Left lung (tissue), 10 donors: ENCODE results near the gene MYO18B. TPM values are rescaled to one million over a fixed set of nuclear protein-coding genes. Genes with fewer than 3 reads are reported as not detected.
A peak's percentile ranks its signal among the peaks of the same experiment; 100 is the strongest.

Source experiments
- ATAC-seq: fragments of 200-7000 bp; cut with Tn5 transposase; one replicate; pipeline ENCODE4 v1.9.1; 2020; ENCODE audit warnings: moderate library complexity
- DNase-seq, 4 donors: peaks; one replicate each; pipeline ENCODE4 v3.0.0-alpha.2; 2013 to 2020
- H3K27ac ChIP-seq, 2 donors: fragments of 200-600 bp; sonication (generic) in 1 of 2; one replicate each; pipeline versions ENCODE4 v1.5.0 to v1.8.0; 2020 to 2021
- H3K27me3 ChIP-seq, 2 donors: fragments of 200-600 bp; sonication (generic) in 1 of 2; one replicate each; pipeline versions ENCODE4 v1.5.0 to v1.8.0; 2020 to 2021
- H3K36me3 ChIP-seq, 2 donors: fragments of 200-600 bp; sonication (generic) in 1 of 2; one replicate each; pipeline versions ENCODE4 v1.5.0 to v1.8.0; 2020 to 2021
- H3K4me1 ChIP-seq, 2 donors: fragments of 200-600 bp; one replicate each; pipeline ENCODE4 v1.8.0; 2021
- H3K4me3 ChIP-seq, 2 donors: fragments of 200-600 bp; sonication (generic) in 1 of 2; one replicate each; pipeline versions ENCODE4 v1.5.0 to v1.8.0; 2020 to 2021; ENCODE audit warnings: mild to moderate bottlenecking in 1 of 2
- H3K9me3 ChIP-seq, 2 donors: fragments of 200-600 bp; sonication (generic) in 1 of 2; one replicate each; pipeline versions ENCODE4 v1.5.0 to v1.8.0; 2020 to 2021
- intact Hi-C, 2 donors: fragments of 100-400 bp; cut with DNase I; formaldehyde crosslinking; loops; one replicate each; pipeline versions ENCODE4 v1.11.2 to v1.14.2; 2022
- polyA plus RNA-seq, 6 donors: library from polyadenylated mRNA; unstranded; fragments of 120-200 nt; gene quantifications; one replicate each; pipeline ENCODE4 v1.2.1, GENCODE V29; 2013; ENCODE audit not compliant: insufficient read length in 6 of 6
- total RNA-seq, 2 donors: library from RNA; stranded (reverse); fragmentation: NEBNext Ultra II Directional; extraction: Animal tissue kit (Norgen Biotek cat#: 25700); gene quantifications; one replicate each; pipeline ENCODE4 v1.2.1, GENCODE V29; 2021
- TF ChIP-seq, protein P1 (sequence below), 2 donors: fragments of 200-600 bp; sonication (generic) in 1 of 2; IDR thresholded peaks; one replicate each; pipeline versions ENCODE4 v1.5.0 to v1.8.0; 2021; ENCODE audit warnings: antibody characterized with exemption in 2 of 2
- donor health status: DM: no; HTN: yes; CAD: no.
- donor health status: DM: no; HTN: no; CAD: no.

MYO18B gene
- total and polyA plus RNA-seq, 8 donors, result 0.06 to 0.37 (median 0.15) TPM

DNA sequence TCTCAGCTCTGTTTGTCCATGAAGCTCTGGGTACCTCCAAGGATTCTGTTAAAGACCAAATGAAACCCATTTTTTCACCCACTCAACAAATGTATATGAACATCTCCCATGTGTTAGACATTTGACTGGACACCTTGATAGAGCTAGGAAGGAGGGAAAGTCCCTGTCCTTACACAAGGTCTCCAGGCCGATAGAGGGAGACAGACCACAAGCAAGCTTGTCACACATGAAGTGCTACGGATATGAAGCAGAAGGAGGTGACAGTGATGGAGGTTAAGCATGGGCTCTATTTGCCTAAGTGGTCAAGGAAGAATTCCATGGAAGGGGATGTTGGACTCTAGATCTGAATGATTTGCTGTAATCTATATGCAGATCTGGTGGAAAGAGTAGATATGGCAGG lies 138.5 kb downstream of the MYO18B start:
- DNase-seq (no peak), ATAC-seq (no peak)
- H3K4me3 ChIP-seq, result no peak overlapping the region
- H3K27me3 ChIP-seq, result peaks cover 0 to 38% of the 10 kb centered on the region in 2 donors
- TF ChIP-seq, protein P1, sequence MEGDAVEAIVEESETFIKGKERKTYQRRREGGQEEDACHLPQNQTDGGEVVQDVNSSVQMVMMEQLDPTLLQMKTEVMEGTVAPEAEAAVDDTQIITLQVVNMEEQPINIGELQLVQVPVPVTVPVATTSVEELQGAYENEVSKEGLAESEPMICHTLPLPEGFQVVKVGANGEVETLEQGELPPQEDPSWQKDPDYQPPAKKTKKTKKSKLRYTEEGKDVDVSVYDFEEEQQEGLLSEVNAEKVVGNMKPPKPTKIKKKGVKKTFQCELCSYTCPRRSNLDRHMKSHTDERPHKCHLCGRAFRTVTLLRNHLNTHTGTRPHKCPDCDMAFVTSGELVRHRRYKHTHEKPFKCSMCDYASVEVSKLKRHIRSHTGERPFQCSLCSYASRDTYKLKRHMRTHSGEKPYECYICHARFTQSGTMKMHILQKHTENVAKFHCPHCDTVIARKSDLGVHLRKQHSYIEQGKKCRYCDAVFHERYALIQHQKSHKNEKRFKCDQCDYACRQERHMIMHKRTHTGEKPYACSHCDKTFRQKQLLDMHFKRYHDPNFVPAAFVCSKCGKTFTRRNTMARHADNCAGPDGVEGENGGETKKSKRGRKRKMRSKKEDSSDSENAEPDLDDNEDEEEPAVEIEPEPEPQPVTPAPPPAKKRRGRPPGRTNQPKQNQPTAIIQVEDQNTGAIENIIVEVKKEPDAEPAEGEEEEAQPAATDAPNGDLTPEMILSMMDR (IDR thresholded peaks at IDR 0.05), result no peak
- H3K27ac ChIP-seq, result no peak overlapping the region
- no peaks in the 10 kb centered on the region for H3K4me1 ChIP-seq
- intact Hi-C loops, result no loop called here
- H3K36me3 ChIP-seq, result no peaks in the 10 kb centered on the region
- no peaks in the 10 kb centered on the region for H3K9me3 ChIP-seq

DNA sequence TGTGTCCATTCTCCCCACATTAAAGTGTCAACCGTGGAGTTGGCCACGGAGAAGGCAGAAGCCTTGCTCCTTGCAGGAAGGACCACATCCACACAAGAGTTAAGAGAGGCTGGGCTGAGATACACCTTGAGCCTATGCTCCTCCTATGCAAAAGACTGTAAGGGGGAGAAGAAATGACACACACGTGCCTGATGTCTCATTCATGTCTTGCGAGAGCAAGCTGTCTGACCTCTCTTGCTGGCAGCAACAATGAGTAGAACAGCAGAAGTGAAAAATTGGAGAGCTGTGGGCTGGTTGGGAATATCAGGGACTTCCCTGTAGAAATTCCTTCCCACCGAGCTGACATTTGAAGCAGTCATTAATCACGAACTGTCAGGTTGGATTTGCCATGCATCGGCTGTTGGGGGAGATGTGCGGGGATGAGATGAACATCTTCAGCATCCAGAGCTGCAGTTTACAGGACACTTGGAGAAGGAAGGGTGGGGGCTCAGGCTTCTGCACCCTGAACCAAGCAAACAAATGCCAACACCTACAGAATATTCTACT lies 139.3 kb downstream of the MYO18B start:
- TF ChIP-seq, protein P1 (IDR thresholded peaks at IDR 0.05), result no peak
- ATAC-seq (no peak), DNase-seq (no peak)
- Histone ChIP-seq H3K27me3 (peaks cover 0 to 41% of the 10 kb centered on the region in 2 donors), H3K4me3 (no peak overlapping the region), H3K9me3 (no peaks in the 10 kb centered on the region), H3K36me3 (no peaks in the 10 kb centered on the region), H3K4me1 (no peaks in the 10 kb centered on the region), H3K27ac (no peak overlapping the region)
- intact Hi-C loops, result no loop called here

DNA sequence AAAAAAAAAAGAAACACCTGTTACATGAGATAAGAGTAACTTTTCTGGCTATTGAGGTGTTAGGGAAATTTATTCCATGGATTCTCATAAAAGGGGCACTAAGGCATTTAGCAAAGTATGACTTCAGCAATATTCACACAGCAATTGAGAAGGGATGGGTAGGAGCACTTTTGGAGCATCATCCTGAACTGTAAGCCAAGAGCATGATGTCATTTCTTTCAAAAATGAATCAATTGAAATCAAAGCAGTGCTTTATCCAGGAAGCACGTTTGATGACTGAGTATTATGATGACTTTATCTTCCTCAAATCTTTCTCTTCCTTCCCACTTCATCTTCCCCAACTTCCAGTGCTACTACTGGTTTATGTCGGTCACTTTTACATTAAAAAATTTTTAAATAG lies 140.4 kb downstream of the MYO18B start:
- TF ChIP-seq, protein P1 (IDR thresholded peaks at IDR 0.05), result no peak
- Histone ChIP-seq H3K9me3 (no peaks in the 10 kb centered on the region), H3K4me1 (no peaks in the 10 kb centered on the region), H3K27ac (no peak overlapping the region), H3K27me3 (peaks cover 0 to 48% of the 10 kb centered on the region in 2 donors), H3K4me3 (no peak overlapping the region), H3K36me3 (no peaks in the 10 kb centered on the region)
- intact Hi-C loops, result no loop called here
- DNase-seq (no peak), ATAC-seq (no peak)

DNA sequence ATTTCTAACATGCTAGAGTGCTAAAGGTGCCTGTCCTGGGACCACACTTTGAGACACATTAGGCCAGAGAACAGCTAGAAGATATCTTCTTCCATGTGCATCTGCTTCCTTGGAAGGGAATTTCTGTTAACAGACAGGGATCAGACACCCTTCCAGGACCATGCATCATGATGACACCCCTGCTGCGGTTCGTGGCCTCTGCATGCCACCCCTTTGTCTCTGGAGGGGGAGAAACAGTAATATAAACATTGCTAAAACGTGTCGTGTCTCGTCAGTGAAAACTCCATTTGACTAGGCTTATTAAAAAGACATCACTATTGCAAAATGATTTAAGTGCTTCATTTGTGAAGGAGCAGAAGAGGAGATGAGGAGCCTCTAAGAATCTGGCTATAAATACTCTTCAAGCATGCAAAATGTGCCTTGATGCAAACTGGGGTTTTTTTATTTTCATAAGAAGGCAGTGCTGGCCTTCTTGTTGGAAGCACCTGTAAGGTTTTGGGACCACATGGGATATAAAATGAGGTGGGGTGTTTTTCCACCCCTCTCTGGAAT lies 141.6 kb downstream of the MYO18B start:
- Histone ChIP-seq H3K9me3 (no peaks in the 10 kb centered on the region), H3K4me3 (no peak overlapping the region), H3K27ac (no peak overlapping the region), H3K4me1 (no peaks in the 10 kb centered on the region), H3K27me3 (peaks cover 0 to 60% of the 10 kb centered on the region in 2 donors), H3K36me3 (no peaks in the 10 kb centered on the region)
- intact Hi-C loops, result no loop called here
- no peak for ATAC-seq
- peak in 2 of 4 donors; percentile 7 to 28 for DNase-seq
- TF ChIP-seq, protein P1 (IDR thresholded peaks at IDR 0.05), result no peak

DNA sequence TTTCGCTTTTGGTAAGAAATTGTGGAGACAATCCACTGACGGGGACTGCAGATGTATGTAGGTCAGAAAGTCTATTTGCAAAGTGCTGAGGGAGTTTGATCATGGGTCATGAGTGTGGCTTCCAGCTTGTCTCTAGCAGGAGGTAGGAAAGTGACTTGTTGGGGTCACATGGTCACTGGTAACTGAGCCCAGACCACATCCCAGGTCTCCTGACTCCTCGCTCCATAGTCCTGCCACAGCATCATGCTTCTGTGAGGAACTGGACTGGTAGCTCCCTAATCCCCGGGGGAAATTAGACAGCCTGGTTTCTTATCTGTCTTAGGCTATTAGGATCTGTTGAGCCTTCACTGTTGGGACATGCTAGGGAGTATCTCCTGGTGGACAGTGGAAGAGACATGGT lies 142.1 kb downstream of the MYO18B start:
- H3K27me3 ChIP-seq, result peaks cover 0 to 65% of the 10 kb centered on the region in 2 donors
- H3K36me3 ChIP-seq, result no peaks in the 10 kb centered on the region
- no peaks in the 10 kb centered on the region for H3K9me3 ChIP-seq
- H3K4me3 ChIP-seq, result no peak overlapping the region
- ATAC-seq, result no peak
- no peaks in the 10 kb centered on the region for H3K4me1 ChIP-seq
- intact Hi-C loops, result no loop called here
- no peak overlapping the region for H3K27ac ChIP-seq
- TF ChIP-seq, protein P1 (IDR thresholded peaks at IDR 0.05), result no peak
- DNase-seq, result no peak
